GM18499 (cell line): ENCODE results near the gene H3-3A.

ENCODE experiments used
- ATAC-seq: cut with Tn5 transposase; IDR thresholded peaks from one replicate; pipeline ENCODE4 v1.9.1; 2021; ENCODE audit warnings: moderate number of reproducible peaks; ENCODE audit not compliant: insufficient read depth, unreplicated experiment

The H3-3A gene

GRCh38 chr1:226109829-226110248, 47.3 kb downstream of the H3-3A start:
- peak; percentile 62 for ATAC-seq

GRCh38 chr1:226110249-226111097, 48.0 kb downstream of the H3-3A start:
- ATAC-seq, result peak; percentile 39

GRCh38 chr1:226111098-226111882, 48.8 kb downstream of the H3-3A start:
- ATAC-seq, result no peak

GRCh38 chr1:226111883-226112261, 49.4 kb downstream of the H3-3A start:
- no peak for ATAC-seq

- ATAC-seq, result no peak
These were observed 50.1 kb downstream of the H3-3A start for GRCh38 chr1:226112626-226113025.

- ATAC-seq, result no peak
These were observed 54.2 kb downstream of the H3-3A start for GRCh38 chr1:226116673-226117072.

- ATAC-seq, result no peak
These were observed 54.8 kb downstream of the H3-3A start for GRCh38 chr1:226117330-226117729.

GRCh38 chr1:226118357-226118756, 55.8 kb downstream of the H3-3A start:
- no peak for ATAC-seq

GRCh38 chr1:226119169-226119568, 56.7 kb downstream of the H3-3A start:
- no peak for ATAC-seq

- no peak for ATAC-seq
These were observed 57.9 kb downstream of the H3-3A start for GRCh38 chr1:226120398-226120797.

GRCh38 chr1:226121049-226121586, 58.6 kb downstream of the H3-3A start:
- ATAC-seq, result no peak
